SK-N-SH (cell line): ENCODE data around the gene CLCNKB. TPM values are rescaled to one million over a fixed set of nuclear protein-coding genes. Genes with fewer than 3 reads are reported as not detected.

Source experiments
- CTCF ChIA-PET: fragments of 300-600, 350-600 bp; formaldehyde crosslinking; extraction: SDS; loops from one replicate; lab custom pipeline; 2021; lab: Yijun Ruan, JAX
- POLR2A ChIA-PET: fragments of 350-600 bp; sonication (Branson Sonifier 250); formaldehyde crosslinking; extraction: SDS; loops from one replicate; lab custom pipeline; 2020; ENCODE audit warnings: antibody characterized with exemption, inconsistent platforms; lab: Yijun Ruan, JAX
- DNase-seq: peaks from one replicate; pipeline ENCODE4 v3.0.0; 2012
- H2AFZ ChIP-seq: fragments of 200-600 bp; sonication (generic); 2 replicates; pipeline ENCODE4 v1.8.1; 2016; ENCODE audit warnings: antibody characterized with exemption, mild to moderate bottlenecking, low read depth
- H3F3A ChIP-seq: fragments of 200-600 bp; sonication (generic); replicated peaks from 2 replicates; pipeline ENCODE3; 2016; ENCODE audit warnings: antibody characterized with exemption, mild to moderate bottlenecking; ENCODE audit not compliant: insufficient read depth
- H3K27ac ChIP-seq, 2 experiments: fragments of 200-500 bp in 1 of 2; fragments of 200-600 bp in 1 of 2; sonication (Bioruptor generic) in 1 of 2; sonication (generic), shearing (Covaris generic) in 1 of 2; 2 replicates each; pipeline versions ENCODE4 v1.5.1 to v1.6.1; 2014 to 2016; ENCODE audit warnings: low read depth in 2 of 2, inconsistent platforms in 1 of 2, low read length in 1 of 2, mild to moderate bottlenecking in 1 of 2, mixed read lengths in 1 of 2
- H3K27me3 ChIP-seq: fragments of 200-600 bp; sonication (generic), shearing (Covaris generic); 2 replicates; pipeline ENCODE4 v1.6.1; 2016; ENCODE audit warnings: mixed run types; ENCODE audit not compliant: insufficient read depth
- H3K36me3 ChIP-seq, 2 experiments: fragments of 200-500 bp in 1 of 2; fragments of 200-600 bp in 1 of 2; sonication (Bioruptor generic) in 1 of 2; sonication (generic) in 1 of 2; replicated peaks in 1 of 2; 2 replicates each; pipeline versions ENCODE3 to v1.5.1; 2014 to 2016; ENCODE audit warnings: low read length in 1 of 2, mild to moderate bottlenecking in 1 of 2; ENCODE audit not compliant: insufficient read depth in 2 of 2, control insufficient read depth in 1 of 2
- H3K4me1 ChIP-seq, 2 experiments: fragments of 200-500 bp in 1 of 2; fragments of 200-600 bp in 1 of 2; sonication (Bioruptor generic) in 1 of 2; sonication (generic), shearing (Covaris generic) in 1 of 2; 2 replicates each; pipeline versions ENCODE4 v1.5.1 to v1.6.1; 2014 to 2016; ENCODE audit warnings: low read depth in 1 of 2, low read length in 1 of 2, mixed run types in 1 of 2; ENCODE audit not compliant: insufficient read depth in 2 of 2, control insufficient read depth in 1 of 2
- H3K4me2 ChIP-seq: fragments of 200-600 bp; sonication (generic), shearing (Covaris generic); 2 replicates; pipeline ENCODE4 v1.6.1; 2017; ENCODE audit warnings: mixed run types
- H3K4me3 ChIP-seq, 2 experiments: fragments of 200-500 bp in 1 of 2; fragments of 200-600 bp in 1 of 2; sonication (Bioruptor generic) in 1 of 2; sonication (generic), shearing (Covaris generic) in 1 of 2; 2 replicates each; pipeline versions ENCODE4 v1.5.1 to v1.8.1; 2014 to 2016; ENCODE audit warnings: low read depth in 2 of 2, inconsistent platforms in 1 of 2, low read length in 1 of 2, mild to moderate bottlenecking in 1 of 2, mixed read lengths in 1 of 2, moderate library complexity in 1 of 2
- H3K79me2 ChIP-seq: fragments of 200-600 bp; sonication (generic); 2 replicates; pipeline ENCODE4 v1.8.1; 2017; ENCODE audit warnings: mild to moderate bottlenecking; ENCODE audit not compliant: insufficient read depth
- H3K9ac ChIP-seq: fragments of 200-600 bp; sonication (generic); 2 replicates; pipeline ENCODE4 v1.6.1; 2017; ENCODE audit warnings: mixed run types
- H3K9me2 ChIP-seq: fragments of 200-600 bp; sonication (generic); 2 replicates; pipeline ENCODE4 v1.6.1; 2017; ENCODE audit warnings: mixed run types
- H3K9me3 ChIP-seq: fragments of 200-600 bp; sonication (generic); 2 replicates; pipeline ENCODE4 v1.6.1; 2017; ENCODE audit warnings: mixed run types, mild to moderate bottlenecking, moderate library complexity
- H4K20me1 ChIP-seq: fragments of 200-600 bp; sonication (generic); 2 replicates; pipeline ENCODE4 v1.6.1; 2017; ENCODE audit warnings: mild to moderate bottlenecking, mixed run types; ENCODE audit not compliant: insufficient read depth
- ELF1 ChIP-seq: IDR thresholded peaks from 2 replicates; pipeline ENCODE4 v1.4.0; 2012
- FOSL2 ChIP-seq: IDR thresholded peaks from 2 replicates; pipeline ENCODE4 v1.4.0; 2012; ENCODE audit warnings: low read depth, mild to moderate bottlenecking, moderate library complexity, borderline replicate concordance
- FOXM1 ChIP-seq: IDR thresholded peaks from 2 replicates; pipeline ENCODE4 v1.4.0; 2012; ENCODE audit warnings: low read depth, mild to moderate bottlenecking
- GATA2 ChIP-seq: sonication (generic); formaldehyde crosslinking; IDR thresholded peaks from 2 replicates; pipeline ENCODE4 v1.5.0; 2020; ENCODE audit warnings: mild to moderate bottlenecking, missing genetic modification reagents
- JUND ChIP-seq: IDR thresholded peaks from 2 replicates; pipeline ENCODE4 v1.4.0; 2012
- MEF2A ChIP-seq: IDR thresholded peaks from 2 replicates; pipeline ENCODE4 v1.4.0; 2012; ENCODE audit warnings: low read depth, borderline replicate concordance
- NFIC ChIP-seq: IDR thresholded peaks from 2 replicates; pipeline ENCODE4 v1.4.0; 2012; ENCODE audit warnings: borderline replicate concordance
- NRF1 ChIP-seq: IDR thresholded peaks from 2 replicates; pipeline ENCODE4 v1.6.1; 2012; ENCODE audit warnings: low read depth, mild to moderate bottlenecking, low read length
- POLR2AphosphoS5 ChIP-seq: IDR thresholded peaks from 2 replicates; pipeline ENCODE4 v1.6.1; 2012; ENCODE audit warnings: low read depth, low read length
- RAD21 ChIP-seq: IDR thresholded peaks from 2 replicates; pipeline ENCODE4 v1.6.1; 2012; ENCODE audit warnings: mild to moderate bottlenecking, low read length
- RCOR1 ChIP-seq: fragments of 150-350 bp; IDR thresholded peaks from 2 replicates; pipeline ENCODE4 v1.6.1; 2017; ENCODE audit warnings: antibody characterized with exemption, low read length
- RXRA ChIP-seq: IDR thresholded peaks from 2 replicates; pipeline ENCODE4 v1.4.0; 2012; ENCODE audit warnings: low read depth, mild to moderate bottlenecking, borderline replicate concordance
- SMC3 ChIP-seq: IDR thresholded peaks from 2 replicates; pipeline ENCODE4 v1.6.1; 2012; ENCODE audit warnings: low read depth, low read length, improper control_type of control experiment
- TAF1 ChIP-seq: IDR thresholded peaks from 2 replicates; pipeline ENCODE4 v1.6.1; 2012; ENCODE audit warnings: low read depth, mild to moderate bottlenecking, low read length, moderate library complexity, borderline replicate concordance
- TEAD4 ChIP-seq: IDR thresholded peaks from 2 replicates; pipeline ENCODE4 v1.4.0; 2012; ENCODE audit warnings: mild to moderate bottlenecking, borderline replicate concordance; ENCODE audit not compliant: insufficient read depth
- WGBS: methylation state at CpG from one replicate; pipeline ENCODE4 v1.1.6; 2017; ENCODE audit warnings: low lambda C conversion rate; 5-methylcytosine and 5-hydroxymethylcytosine counted together
- polyA plus RNA-seq, 3 experiments: library from polyadenylated mRNA; depleted of rRNA; stranded (reverse); fragments of >200 nt; gene quantifications; 2 replicates each; pipeline ENCODE4 v1.2.3, GENCODE V29; 2012
- TF ChIP-seq, protein P1 (sequence below): IDR thresholded peaks from 2 replicates; pipeline ENCODE4 v1.4.0; 2012; ENCODE audit warnings: low read depth
- TF ChIP-seq, protein P2 (sequence below): fragments of 200-600 bp; sonication (generic); IDR thresholded peaks from 2 replicates; pipeline ENCODE4 v1.6.1; 2017; ENCODE audit warnings: antibody characterized with exemption, mild to moderate bottlenecking, moderate library complexity
- TF ChIP-seq, protein P3 (sequence below): IDR thresholded peaks from 2 replicates; pipeline ENCODE4; 2012
- TF ChIP-seq, protein P4 (sequence below): IDR thresholded peaks from 2 replicates; pipeline ENCODE4 v1.4.0; 2012; ENCODE audit warnings: low read depth, borderline replicate concordance

Gene CLCNKB
- polyA plus RNA-seq, 1 of the 3 experiments (the other 2 are of a cell fraction) = 0.41 TPM

DNA sequence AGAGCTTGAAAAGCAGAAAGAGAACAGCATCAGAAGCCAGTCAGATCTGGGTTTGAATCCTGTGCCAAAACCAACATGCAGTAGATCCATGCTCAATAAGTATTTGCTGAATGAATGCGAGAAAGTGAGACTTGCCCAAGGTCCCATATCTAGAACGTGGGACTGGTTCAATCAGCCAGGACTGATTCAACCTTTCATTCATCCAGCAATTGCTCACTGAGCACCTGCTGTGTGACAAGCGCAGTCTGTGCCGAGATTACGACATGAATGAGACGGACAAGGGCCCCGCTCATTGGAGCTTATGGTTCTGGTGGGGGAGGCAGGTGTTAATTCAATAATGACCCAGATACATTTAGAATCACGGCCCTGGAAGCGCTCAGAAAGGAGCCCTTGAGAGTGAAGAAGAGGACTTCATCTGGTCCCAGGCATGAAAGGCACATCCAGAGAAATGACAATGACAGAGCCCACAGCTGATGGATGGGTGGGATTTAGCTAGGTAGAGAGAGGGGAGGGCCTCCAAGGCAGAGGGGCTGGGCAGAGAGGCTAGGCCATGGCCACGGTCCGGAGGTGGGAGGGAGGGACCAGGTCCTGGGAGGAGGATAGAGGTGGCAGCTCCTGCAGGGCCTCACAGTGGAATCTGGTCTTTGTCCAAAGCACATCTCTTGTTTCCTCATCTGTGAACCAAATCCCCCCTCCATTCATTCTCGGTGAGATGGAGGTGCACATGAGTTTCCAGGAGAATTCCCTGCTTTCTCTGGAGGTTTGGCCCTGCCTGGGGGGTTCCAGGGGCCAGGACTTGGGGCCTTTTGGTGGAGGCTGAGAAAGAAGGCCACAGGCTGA is 34.0 kb downstream of the CLCNKB start:
- WGBS = 88% methylated on average over 11 of the region's 12 CpGs
- no peak overlapping the region for H3K4me2 ChIP-seq

DNA sequence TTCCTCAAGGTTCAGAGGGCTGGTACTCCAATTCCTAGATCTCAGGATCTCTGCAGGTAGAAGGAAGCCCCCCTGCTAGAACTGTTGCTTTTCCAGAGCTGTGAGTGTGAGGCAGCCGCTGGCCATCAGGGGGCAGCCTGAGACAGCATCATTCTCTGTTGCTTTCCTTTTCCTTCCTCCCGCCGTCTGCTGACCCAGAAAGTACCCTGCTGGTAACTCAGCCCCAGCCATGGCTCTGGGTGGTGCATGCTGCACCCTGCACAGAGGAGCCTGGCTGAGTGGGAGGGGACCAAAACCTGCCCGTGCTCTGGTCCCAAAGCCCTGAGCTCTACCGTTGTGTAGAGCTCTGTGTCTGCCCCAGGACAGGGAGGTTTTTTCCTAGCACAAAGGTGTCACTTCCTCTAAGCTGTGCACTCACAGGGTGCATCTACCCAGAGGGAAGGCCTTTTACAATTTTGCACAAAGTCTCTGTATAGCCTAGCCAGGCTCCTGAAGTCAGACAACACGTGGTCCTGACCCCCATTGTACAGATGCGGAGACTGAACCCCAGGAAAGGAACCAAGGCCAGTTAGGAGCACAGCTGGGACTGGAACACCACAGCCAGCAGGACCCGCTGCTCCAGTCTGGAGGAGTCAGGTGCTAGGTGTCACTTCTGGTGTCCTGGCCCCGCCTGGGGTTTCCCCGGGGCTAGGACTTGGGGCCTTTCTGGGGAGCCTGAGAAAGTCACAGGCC is 35.5 kb downstream of the CLCNKB start:
- CTCF ChIA-PET = interaction anchor here (0.6 to 12.3 kb wide), 60 partner anchors 7 to 533 kb away, joined by 3 to 513 read pairs (median 6); partner anchors contain the start of genes ARHGEF19, CPLANE2, EPHA2 and FAM131C
- Histone ChIP-seq H4K20me1 (no peaks in the 10 kb centered on the region), H3K9me2 (no peaks in the 10 kb centered on the region), H3K27me3 (no peaks in the 10 kb centered on the region)
- WGBS = 43% methylated on average over 5 of the region's 10 CpGs
- TF ChIP-seq SMC3 (peak; percentile 97), RAD21 (peak; percentile 98), GATA2 (CRISPR knock-in tag) (no peak), NRF1 (peak; percentile 19; the same call in 1 of the 2 replicates)
- TF ChIP-seq, protein P1, sequence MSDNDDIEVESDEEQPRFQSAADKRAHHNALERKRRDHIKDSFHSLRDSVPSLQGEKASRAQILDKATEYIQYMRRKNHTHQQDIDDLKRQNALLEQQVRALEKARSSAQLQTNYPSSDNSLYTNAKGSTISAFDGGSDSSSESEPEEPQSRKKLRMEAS = no peak
- TF ChIP-seq, protein P2, sequence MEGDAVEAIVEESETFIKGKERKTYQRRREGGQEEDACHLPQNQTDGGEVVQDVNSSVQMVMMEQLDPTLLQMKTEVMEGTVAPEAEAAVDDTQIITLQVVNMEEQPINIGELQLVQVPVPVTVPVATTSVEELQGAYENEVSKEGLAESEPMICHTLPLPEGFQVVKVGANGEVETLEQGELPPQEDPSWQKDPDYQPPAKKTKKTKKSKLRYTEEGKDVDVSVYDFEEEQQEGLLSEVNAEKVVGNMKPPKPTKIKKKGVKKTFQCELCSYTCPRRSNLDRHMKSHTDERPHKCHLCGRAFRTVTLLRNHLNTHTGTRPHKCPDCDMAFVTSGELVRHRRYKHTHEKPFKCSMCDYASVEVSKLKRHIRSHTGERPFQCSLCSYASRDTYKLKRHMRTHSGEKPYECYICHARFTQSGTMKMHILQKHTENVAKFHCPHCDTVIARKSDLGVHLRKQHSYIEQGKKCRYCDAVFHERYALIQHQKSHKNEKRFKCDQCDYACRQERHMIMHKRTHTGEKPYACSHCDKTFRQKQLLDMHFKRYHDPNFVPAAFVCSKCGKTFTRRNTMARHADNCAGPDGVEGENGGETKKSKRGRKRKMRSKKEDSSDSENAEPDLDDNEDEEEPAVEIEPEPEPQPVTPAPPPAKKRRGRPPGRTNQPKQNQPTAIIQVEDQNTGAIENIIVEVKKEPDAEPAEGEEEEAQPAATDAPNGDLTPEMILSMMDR = peak; percentile 93
- TF ChIP-seq, all 33 proteins: peak for 4
- no peaks in the 10 kb centered on the region for H3K9me3 ChIP-seq
- H3K27ac ChIP-seq = no peak overlapping the region; a peak in 1 of 4 replicates
- H3K79me2 ChIP-seq = no peaks in the 10 kb centered on the region
- H3K9ac ChIP-seq = no peak overlapping the region
- POLR2A ChIA-PET = interaction anchor here (0.6 to 2.1 kb wide), 3 partner anchors 110 to 277 kb away, joined by 3 to 12 read pairs (median 4); no protein-coding TSS in a partner anchor
- H2AFZ ChIP-seq = peak overlapping the region; percentile 50; the same call in 1 of the 2 replicates
- peak overlapping the region in 1 of 2 experiments; percentile 18; a peak in 1 of 4 replicates for H3K4me3 ChIP-seq
- no peaks in the 10 kb centered on the region for H3K36me3 ChIP-seq
- no peak overlapping the region for H3K4me2 ChIP-seq
- peaks cover 29% of the 10 kb centered on the region for H3F3A ChIP-seq
- peaks cover 15 to 17% of the 10 kb centered on the region in 2 experiments; a peak in 3 of 4 replicates for H3K4me1 ChIP-seq
- peak; percentile 84 for DNase-seq

More for the DNA sequence above, 34.0 kb downstream of the CLCNKB start:
- Histone ChIP-seq H2AFZ (no peak overlapping the region), H3K9ac (no peak overlapping the region), H3K79me2 (no peaks in the 10 kb centered on the region), H3K36me3 (no peaks in the 10 kb centered on the region), H3K4me1 (peaks cover 15 to 26% of the 10 kb centered on the region in 2 experiments; a peak in 3 of 4 replicates), H3F3A (peaks cover 29% of the 10 kb centered on the region), H3K9me3 (no peaks in the 10 kb centered on the region), H3K27ac (no peak overlapping the region), H3K4me3 (no peak overlapping the region), H3K27me3 (no peaks in the 10 kb centered on the region), H3K9me2 (no peaks in the 10 kb centered on the region), H4K20me1 (no peaks in the 10 kb centered on the region)
- CTCF ChIA-PET = interaction anchor here (0.6 to 12.3 kb wide), 32 partner anchors 10 to 288 kb away, joined by 3 to 513 read pairs (median 9); partner anchors contain the start of genes CPLANE2, EPHA2, FBXO42 and HSPB7
- TF ChIP-seq RXRA (no peak), TEAD4 (no peak), NFIC (no peak), RAD21 (no peak), TAF1 (no peak), JUND (no peak), FOSL2 (no peak), POLR2AphosphoS5 (no peak), NRF1 (no peak), ELF1 (no peak), RCOR1 (no peak), MEF2A (no peak), FOXM1 (no peak), GATA2 (CRISPR knock-in tag) (no peak)
- TF ChIP-seq, protein P3, sequence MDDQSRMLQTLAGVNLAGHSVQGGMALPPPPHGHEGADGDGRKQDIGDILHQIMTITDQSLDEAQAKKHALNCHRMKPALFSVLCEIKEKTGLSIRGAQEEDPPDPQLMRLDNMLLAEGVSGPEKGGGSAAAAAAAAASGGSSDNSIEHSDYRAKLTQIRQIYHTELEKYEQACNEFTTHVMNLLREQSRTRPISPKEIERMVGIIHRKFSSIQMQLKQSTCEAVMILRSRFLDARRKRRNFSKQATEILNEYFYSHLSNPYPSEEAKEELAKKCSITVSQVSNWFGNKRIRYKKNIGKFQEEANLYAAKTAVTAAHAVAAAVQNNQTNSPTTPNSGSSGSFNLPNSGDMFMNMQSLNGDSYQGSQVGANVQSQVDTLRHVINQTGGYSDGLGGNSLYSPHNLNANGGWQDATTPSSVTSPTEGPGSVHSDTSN = no peak
- TF ChIP-seq, protein P4, sequence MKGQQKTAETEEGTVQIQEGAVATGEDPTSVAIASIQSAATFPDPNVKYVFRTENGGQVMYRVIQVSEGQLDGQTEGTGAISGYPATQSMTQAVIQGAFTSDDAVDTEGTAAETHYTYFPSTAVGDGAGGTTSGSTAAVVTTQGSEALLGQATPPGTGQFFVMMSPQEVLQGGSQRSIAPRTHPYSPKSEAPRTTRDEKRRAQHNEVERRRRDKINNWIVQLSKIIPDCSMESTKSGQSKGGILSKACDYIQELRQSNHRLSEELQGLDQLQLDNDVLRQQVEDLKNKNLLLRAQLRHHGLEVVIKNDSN = no peak
- POLR2A ChIA-PET = interaction anchor here (2.1 kb wide), 1 partner anchor 112 kb away, joined by 12 read pairs; no protein-coding TSS in a partner anchor
- no peak for DNase-seq
